Testis (tissue), 3 donors: ENCODE measurements around the gene PDF. TPM values are rescaled to one million over a fixed set of nuclear protein-coding genes. Genes with fewer than 3 reads are reported as not detected.
"Not testable (repeated sequence)": the region's sequence is repeated elsewhere in the genome, so short reads cannot be mapped to it uniquely, and the experiment has no call there.

ENCODE experiments used
- DNase-seq: peaks from one replicate; pipeline ENCODE4 v3.0.0-alpha.2; 2019
- H3K27ac ChIP-seq, 2 donors: fragments of 200-600 bp; sonication (generic); one replicate each; pipeline ENCODE4 v1.5.1; 2019
- H3K27me3 ChIP-seq: fragments of 200-600 bp; sonication (generic); one replicate; pipeline ENCODE4 v1.5.1; 2019
- H3K36me3 ChIP-seq: fragments of 200-600 bp; sonication (generic); one replicate; pipeline ENCODE4 v1.5.1; 2017; ENCODE audit warnings: low read depth; ENCODE audit errors: missing control alignments
- H3K4me1 ChIP-seq: fragments of 200-600 bp; sonication (generic); one replicate; pipeline ENCODE4 v1.5.1; 2019
- H3K4me3 ChIP-seq, 2 donors: fragments of 200-600 bp; sonication (generic); one replicate each; pipeline ENCODE4 v1.5.1; 2017 to 2019
- H3K9me3 ChIP-seq: fragments of 200-600 bp; sonication (generic); one replicate; pipeline ENCODE4 v1.5.1; 2017
- POLR2A ChIP-seq: fragments of 450-650 bp; IDR thresholded peaks from one replicate; pipeline ENCODE4 v1.6.1; 2017; ENCODE audit warnings: antibody characterized with exemption, mild to moderate bottlenecking, moderate library complexity
- WGBS, 2 donors: methylation state at CpG; one replicate each; pipeline ENCODE4 v1.1.5; 2018; 5-methylcytosine and 5-hydroxymethylcytosine counted together
- intact Hi-C: fragments of 100-400 bp; cut with DNase I; formaldehyde crosslinking; loops from one replicate; pipeline ENCODE4 v1.15.1; 2023; ENCODE audit warnings: low total_unique reads
- polyA plus RNA-seq: library from polyadenylated mRNA; stranded (reverse); fragments of 350-450 nt; fragmentation: Illumina TruSeq; extraction: RNeasy Lipid Tissue Mini Kit (QIAGEN cat#74804); gene quantifications from one replicate; pipeline ENCODE4 v1.2.3, GENCODE V29; 2014; ENCODE audit warnings: low read depth, low replicate concordance; ENCODE audit not compliant: insufficient read depth
- total RNA-seq, 2 donors: library from RNA; depleted of rRNA; stranded (reverse); fragments of >200 nt; gene quantifications; one replicate each; pipeline ENCODE4 v1.2.3, GENCODE V29; 2016
- TF ChIP-seq, protein P1 (sequence below), 3 experiments: fragments of 450-650 bp in 2 of 3; fragments of 200-600 bp in 1 of 3; sonication (generic) in 1 of 3; IDR thresholded peaks; one replicate each; pipeline ENCODE4 v1.5.1; 2016 to 2019; ENCODE audit warnings: antibody characterized with exemption in 3 of 3, mild to moderate bottlenecking in 2 of 3, moderate library complexity in 1 of 3

Gene PDF
- total and polyA plus RNA-seq, 3 donors from 2014 or later = 3.9 to 27.9 (median 25.7) TPM

DNA sequence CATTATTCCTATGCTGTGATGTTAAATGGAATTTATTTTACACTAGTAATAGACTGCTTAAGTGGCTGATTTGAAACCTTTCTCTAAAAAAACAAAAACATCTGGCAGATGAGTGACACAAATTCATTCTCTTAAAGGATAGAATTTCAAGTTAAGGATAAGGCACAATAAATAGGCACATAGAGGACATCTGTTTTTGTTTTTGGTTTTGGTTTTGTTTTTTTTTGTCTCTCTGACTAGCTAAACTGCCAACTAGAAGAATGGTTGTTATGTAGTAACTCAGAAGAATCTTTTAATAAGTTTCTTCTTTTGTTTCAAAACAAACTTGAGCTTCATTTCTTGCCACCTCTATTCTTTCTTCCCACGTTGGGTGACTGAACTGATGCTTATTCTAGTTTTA is 24.4 kb downstream of the PDF start:
- Histone ChIP-seq H3K27ac (no peak overlapping the region), H3K36me3 (no peaks in the 10 kb centered on the region), H3K27me3 (no peaks in the 10 kb centered on the region), H3K4me3 (no peak overlapping the region), H3K4me1 (no peaks in the 10 kb centered on the region), H3K9me3 (no peaks in the 10 kb centered on the region)
- intact Hi-C loops = no loop called here
- no peak for DNase-seq
- 63 to 81% methylated on average over 1 of the region's 1 CpG for WGBS, 2 donors
- TF ChIP-seq POLR2A = no peak
- TF ChIP-seq, protein P1, sequence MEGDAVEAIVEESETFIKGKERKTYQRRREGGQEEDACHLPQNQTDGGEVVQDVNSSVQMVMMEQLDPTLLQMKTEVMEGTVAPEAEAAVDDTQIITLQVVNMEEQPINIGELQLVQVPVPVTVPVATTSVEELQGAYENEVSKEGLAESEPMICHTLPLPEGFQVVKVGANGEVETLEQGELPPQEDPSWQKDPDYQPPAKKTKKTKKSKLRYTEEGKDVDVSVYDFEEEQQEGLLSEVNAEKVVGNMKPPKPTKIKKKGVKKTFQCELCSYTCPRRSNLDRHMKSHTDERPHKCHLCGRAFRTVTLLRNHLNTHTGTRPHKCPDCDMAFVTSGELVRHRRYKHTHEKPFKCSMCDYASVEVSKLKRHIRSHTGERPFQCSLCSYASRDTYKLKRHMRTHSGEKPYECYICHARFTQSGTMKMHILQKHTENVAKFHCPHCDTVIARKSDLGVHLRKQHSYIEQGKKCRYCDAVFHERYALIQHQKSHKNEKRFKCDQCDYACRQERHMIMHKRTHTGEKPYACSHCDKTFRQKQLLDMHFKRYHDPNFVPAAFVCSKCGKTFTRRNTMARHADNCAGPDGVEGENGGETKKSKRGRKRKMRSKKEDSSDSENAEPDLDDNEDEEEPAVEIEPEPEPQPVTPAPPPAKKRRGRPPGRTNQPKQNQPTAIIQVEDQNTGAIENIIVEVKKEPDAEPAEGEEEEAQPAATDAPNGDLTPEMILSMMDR (IDR thresholded peaks at IDR 0.05) = no peak

DNA sequence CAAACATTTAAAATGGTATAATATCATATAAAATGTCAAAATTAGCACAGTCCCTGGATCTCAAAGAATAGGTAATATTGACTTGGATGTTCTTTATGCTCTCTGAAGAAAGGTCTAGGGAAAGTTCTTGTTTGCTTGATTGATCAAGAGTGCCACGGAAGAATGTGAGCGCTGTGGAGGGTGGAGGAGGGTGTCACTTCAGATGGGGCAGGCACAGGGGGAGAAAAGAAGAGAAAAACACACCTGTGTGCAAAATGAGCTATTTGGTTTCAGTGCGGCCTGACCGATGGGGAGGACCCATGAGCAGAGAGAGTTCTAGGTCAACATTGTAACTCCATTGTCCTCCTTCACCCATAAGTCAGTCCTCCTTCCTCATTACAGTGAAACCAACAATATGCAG is 28.1 kb downstream of the PDF start:
- TF ChIP-seq, protein P1 (IDR thresholded peaks at IDR 0.05) = no peak
- TF ChIP-seq POLR2A = no peak
- 93 to 95% methylated on average over 4 of the region's 4 CpGs for WGBS, 2 donors
- H3K36me3 ChIP-seq = no peaks in the 10 kb centered on the region
- DNase-seq = no peak
- H3K4me1 ChIP-seq = no peaks in the 10 kb centered on the region
- no peaks in the 10 kb centered on the region for H3K9me3 ChIP-seq
- H3K27me3 ChIP-seq = no peaks in the 10 kb centered on the region
- no peak overlapping the region for H3K4me3 ChIP-seq
- H3K27ac ChIP-seq = no peak overlapping the region
- intact Hi-C loops = no loop called here

GRCh38 chr16:69301861-69302260 is 28.5 kb downstream of the PDF start:
- Histone ChIP-seq H3K9me3 (no peaks in the 10 kb centered on the region), H3K27ac (no peak overlapping the region), H3K27me3 (no peaks in the 10 kb centered on the region), H3K4me3 (no peak overlapping the region), H3K4me1 (no peaks in the 10 kb centered on the region), H3K36me3 (no peaks in the 10 kb centered on the region)
- no peak for TF ChIP-seq POLR2A
- TF ChIP-seq, protein P1 (IDR thresholded peaks at IDR 0.05) = no peak
- no peak for DNase-seq
- WGBS, 2 donors = 76 to 91% methylated on average over 4 of the region's 4 CpGs
- intact Hi-C loops = no loop called here

DNA sequence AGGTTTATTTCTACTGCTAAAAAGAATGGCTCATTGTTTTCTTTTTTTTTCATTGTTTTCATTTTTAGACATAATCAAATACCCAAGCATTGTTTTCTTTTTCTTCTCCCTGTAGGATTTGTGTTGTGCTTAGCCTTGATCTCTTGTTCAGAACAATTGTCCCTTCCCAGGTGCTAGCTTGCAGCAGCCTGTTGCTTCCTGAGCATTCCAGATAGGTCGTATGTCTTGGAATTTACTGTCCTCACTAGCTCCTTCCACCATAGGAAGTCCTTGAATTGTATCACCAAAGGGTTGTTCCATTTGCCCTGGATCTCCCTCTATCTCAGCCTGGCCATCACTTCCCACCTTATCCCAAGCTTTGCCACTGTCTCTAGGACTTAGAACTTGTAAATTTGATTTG is 29.2 kb downstream of the PDF start:
- no peaks in the 10 kb centered on the region for H3K4me1 ChIP-seq
- DNase-seq = no peak
- TF ChIP-seq, protein P1 (IDR thresholded peaks at IDR 0.05) = no peak
- TF ChIP-seq POLR2A = no peak
- WGBS, 2 donors = 48 to 50% methylated on average over 1 of the region's 1 CpG
- no peak overlapping the region for H3K4me3 ChIP-seq
- no peaks in the 10 kb centered on the region for H3K36me3 ChIP-seq
- H3K27ac ChIP-seq = no peak overlapping the region
- no peaks in the 10 kb centered on the region for H3K9me3 ChIP-seq
- no peaks in the 10 kb centered on the region for H3K27me3 ChIP-seq
- intact Hi-C loops = no loop called here

GRCh38 chr16:69298261-69298660 is 32.1 kb downstream of the PDF start:
- Histone ChIP-seq H3K4me1 (no peaks in the 10 kb centered on the region), H3K27ac (no peak overlapping the region), H3K36me3 (no peaks in the 10 kb centered on the region), H3K4me3 (no peak overlapping the region), H3K27me3 (no peaks in the 10 kb centered on the region), H3K9me3 (no peaks in the 10 kb centered on the region)
- TF ChIP-seq, protein P1 (IDR thresholded peaks at IDR 0.05) = no peak
- no peak for TF ChIP-seq POLR2A
- 93 to 95% methylated on average over 4 of the region's 4 CpGs for WGBS, 2 donors
- no peak for DNase-seq
- intact Hi-C loops = no loop called here

- 90 to 95% methylated on average over 7 of the region's 7 CpGs for WGBS, 2 donors
- not testable (repeated sequence) for DNase-seq, H3K36me3 ChIP-seq
Observed at GRCh38 chr16:69296771-69297170, 33.6 kb downstream of the PDF start.

More at GRCh38 chr16:69296771-69297170, 33.6 kb downstream of the PDF start:
- H3K4me1 ChIP-seq, H3K4me3 ChIP-seq, H3K9me3 ChIP-seq, H3K27ac ChIP-seq, intact Hi-C loops, H3K27me3 ChIP-seq: not testable (repeated sequence)
